Activated naive CD4-positive, alpha-beta T cell treated with anti-CD3 and anti-CD28 coated beads for 36 hours (primary cell): Measurements from ENCODE around the gene MYOCD. TPM values are rescaled to one million over a fixed set of nuclear protein-coding genes. Genes with fewer than 3 reads are reported as not detected.

Source experiments
- CTCF ChIA-PET: fragments of 350-600 bp; sonication (Branson Sonifier 250); formaldehyde crosslinking; loops from one replicate; lab custom pipeline; 2021; ENCODE audit warnings: antibody characterized with exemption; lab: Charles Lee
- DNase-seq: peaks from one replicate; pipeline ENCODE4 v3.0.0-alpha.2; 2020
- H3K27ac Mint-ChIP-seq: one replicate; pipeline ENCODE4 v1.8.0; 2021; ENCODE audit warnings: mild to moderate bottlenecking, mixed read lengths
- H3K27me3 Mint-ChIP-seq: one replicate; pipeline ENCODE4 v1.8.0; 2021; ENCODE audit warnings: low read depth, mixed read lengths
- H3K36me3 Mint-ChIP-seq: one replicate; pipeline ENCODE4 v1.8.0; 2021; ENCODE audit warnings: low read depth, mixed read lengths
- H3K4me1 Mint-ChIP-seq: one replicate; pipeline ENCODE4 v1.8.0; 2021; ENCODE audit warnings: low read depth, mixed read lengths
- H3K4me3 Mint-ChIP-seq: one replicate; pipeline ENCODE4 v1.8.0; 2021; ENCODE audit warnings: mild to moderate bottlenecking, moderate library complexity, mixed read lengths
- H3K9me3 Mint-ChIP-seq: one replicate; pipeline ENCODE4 v1.8.0; 2021; ENCODE audit warnings: mixed read lengths
- intact Hi-C: fragments of 100-400 bp; cut with micrococcal nuclease; formaldehyde crosslinking; loops from one replicate; pipeline ENCODE4 v1.15.1; 2023
- total RNA-seq, 2 experiments: library from RNA; stranded (reverse); gene quantifications; one replicate each; pipeline ENCODE4 v1.2.3, GENCODE V29; 2021

The MYOCD gene
- total RNA-seq, 2 experiments from 2014 or later, result not detected

- CTCF ChIA-PET, result no interaction called here
- intact Hi-C loops, result no loop called here
- Mint-ChIP-seq H3K9me3 (no peaks in the 10 kb centered on the region), H3K4me3 (no peak overlapping the region), H3K4me1 (no peaks in the 10 kb centered on the region), H3K36me3 (no peaks in the 10 kb centered on the region), H3K27me3 (peaks cover 2% of the 10 kb centered on the region), H3K27ac (no peak overlapping the region)
- DNase-seq, result no peak
Observed at GRCh38 chr17:12686486-12686885, 20.8 kb downstream of the MYOCD start.

GRCh38 chr17:12688382-12688781 lies 22.7 kb downstream of the MYOCD start:
- CTCF ChIA-PET, result no interaction called here
- DNase-seq, result no peak
- no peaks in the 10 kb centered on the region for H3K9me3 Mint-ChIP-seq
- H3K36me3 Mint-ChIP-seq, result no peaks in the 10 kb centered on the region
- no peak overlapping the region for H3K27ac Mint-ChIP-seq
- H3K4me1 Mint-ChIP-seq, result no peaks in the 10 kb centered on the region
- intact Hi-C loops, result no loop called here
- peaks cover 2% of the 10 kb centered on the region for H3K27me3 Mint-ChIP-seq
- no peak overlapping the region for H3K4me3 Mint-ChIP-seq

- Mint-ChIP-seq H3K4me3 (no peak overlapping the region), H3K27me3 (peaks cover 2% of the 10 kb centered on the region), H3K36me3 (no peaks in the 10 kb centered on the region), H3K4me1 (no peaks in the 10 kb centered on the region), H3K27ac (no peak overlapping the region), H3K9me3 (no peaks in the 10 kb centered on the region)
- CTCF ChIA-PET, result no interaction called here
- intact Hi-C loops, result no loop called here
- DNase-seq, result no peak
Observed at GRCh38 chr17:12691173-12691572, 25.5 kb downstream of the MYOCD start.

GRCh38 chr17:12693640-12694039 lies 27.9 kb downstream of the MYOCD start:
- DNase-seq, result no peak
- Mint-ChIP-seq H3K36me3 (no peaks in the 10 kb centered on the region), H3K4me1 (no peaks in the 10 kb centered on the region), H3K4me3 (no peak overlapping the region), H3K9me3 (no peaks in the 10 kb centered on the region), H3K27ac (no peak overlapping the region), H3K27me3 (no peaks in the 10 kb centered on the region)
- intact Hi-C loops, result no loop called here
- CTCF ChIA-PET, result no interaction called here

GRCh38 chr17:12706070-12706469 lies 40.4 kb downstream of the MYOCD start:
- CTCF ChIA-PET, result no interaction called here
- no peak overlapping the region for H3K4me3 Mint-ChIP-seq
- no peaks in the 10 kb centered on the region for H3K4me1 Mint-ChIP-seq
- peaks cover 3% of the 10 kb centered on the region for H3K9me3 Mint-ChIP-seq
- no peak for DNase-seq
- no peaks in the 10 kb centered on the region for H3K36me3 Mint-ChIP-seq
- H3K27ac Mint-ChIP-seq, result no peak overlapping the region
- intact Hi-C loops, result no loop called here
- no peaks in the 10 kb centered on the region for H3K27me3 Mint-ChIP-seq

- H3K4me3 Mint-ChIP-seq, result no peak overlapping the region
- no peaks in the 10 kb centered on the region for H3K27me3 Mint-ChIP-seq
- H3K9me3 Mint-ChIP-seq, result peaks cover 3% of the 10 kb centered on the region
- no peaks in the 10 kb centered on the region for H3K36me3 Mint-ChIP-seq
- intact Hi-C loops, result no loop called here
- DNase-seq, result no peak
- H3K4me1 Mint-ChIP-seq, result no peaks in the 10 kb centered on the region
- H3K27ac Mint-ChIP-seq, result no peak overlapping the region
- CTCF ChIA-PET, result no interaction called here
Observed at GRCh38 chr17:12709063-12709462, 43.4 kb downstream of the MYOCD start.

- no peak overlapping the region for H3K4me3 Mint-ChIP-seq
- H3K27me3 Mint-ChIP-seq, result no peaks in the 10 kb centered on the region
- intact Hi-C loops, result no loop called here
- no peaks in the 10 kb centered on the region for H3K9me3 Mint-ChIP-seq
- H3K4me1 Mint-ChIP-seq, result no peaks in the 10 kb centered on the region
- CTCF ChIA-PET, result no interaction called here
- no peak overlapping the region for H3K27ac Mint-ChIP-seq
- no peaks in the 10 kb centered on the region for H3K36me3 Mint-ChIP-seq
- DNase-seq, result no peak
Observed at GRCh38 chr17:12712415-12712814, 46.7 kb downstream of the MYOCD start.

- intact Hi-C loops, result no loop called here
- Mint-ChIP-seq H3K4me1 (no peaks in the 10 kb centered on the region), H3K27me3 (peaks cover 3% of the 10 kb centered on the region), H3K36me3 (peaks cover under 1% of the 10 kb centered on the region), H3K9me3 (peaks cover 2% of the 10 kb centered on the region), H3K4me3 (no peak overlapping the region), H3K27ac (no peak overlapping the region)
- no peak for DNase-seq
- CTCF ChIA-PET, result no interaction called here
Observed at GRCh38 chr17:12712941-12713340, 47.3 kb downstream of the MYOCD start.

- H3K27ac Mint-ChIP-seq, result no peak overlapping the region
- peaks cover 6% of the 10 kb centered on the region for H3K27me3 Mint-ChIP-seq
- intact Hi-C loops, result no loop called here
- peaks cover 5% of the 10 kb centered on the region for H3K9me3 Mint-ChIP-seq
- no peak overlapping the region for H3K4me3 Mint-ChIP-seq
- DNase-seq, result no peak
- H3K4me1 Mint-ChIP-seq, result no peaks in the 10 kb centered on the region
- H3K36me3 Mint-ChIP-seq, result peaks cover 3% of the 10 kb centered on the region
- CTCF ChIA-PET, result no interaction called here
Observed at GRCh38 chr17:12719948-12720347, 54.3 kb downstream of the MYOCD start.

GRCh38 chr17:12721581-12721980 lies 55.9 kb downstream of the MYOCD start:
- Mint-ChIP-seq H3K9me3 (peaks cover 5% of the 10 kb centered on the region), H3K36me3 (peaks cover 3% of the 10 kb centered on the region), H3K27ac (no peak overlapping the region), H3K4me1 (no peaks in the 10 kb centered on the region), H3K27me3 (peaks cover 6% of the 10 kb centered on the region), H3K4me3 (no peak overlapping the region)
- DNase-seq, result no peak
- intact Hi-C loops, result no loop called here
- CTCF ChIA-PET, result no interaction called here

GRCh38 chr17:12722282-12722681 lies 56.6 kb downstream of the MYOCD start:
- Mint-ChIP-seq H3K4me1 (no peaks in the 10 kb centered on the region), H3K36me3 (peaks cover 3% of the 10 kb centered on the region), H3K27ac (no peak overlapping the region), H3K4me3 (no peak overlapping the region), H3K9me3 (peaks cover 5% of the 10 kb centered on the region), H3K27me3 (peaks cover 6% of the 10 kb centered on the region)
- CTCF ChIA-PET, result no interaction called here
- intact Hi-C loops, result no loop called here
- DNase-seq, result no peak

- no peak overlapping the region for H3K4me3 Mint-ChIP-seq
- CTCF ChIA-PET, result no interaction called here
- no peaks in the 10 kb centered on the region for H3K9me3 Mint-ChIP-seq
Observed at GRCh38 chr17:12726131-12726530, 60.4 kb downstream of the MYOCD start.

GRCh38 chr17:12727076-12727760 lies 61.5 kb downstream of the MYOCD start:
- DNase-seq, result no peak
- no peaks in the 10 kb centered on the region for H3K9me3 Mint-ChIP-seq
- intact Hi-C loops, result no loop called here
- H3K27ac Mint-ChIP-seq, result no peak overlapping the region
- no peak overlapping the region for H3K4me3 Mint-ChIP-seq
- H3K4me1 Mint-ChIP-seq, result no peaks in the 10 kb centered on the region
- CTCF ChIA-PET, result no interaction called here
- H3K36me3 Mint-ChIP-seq, result no peaks in the 10 kb centered on the region
- no peaks in the 10 kb centered on the region for H3K27me3 Mint-ChIP-seq

More at GRCh38 chr17:12726131-12726530, 60.4 kb downstream of the MYOCD start:
- Mint-ChIP-seq H3K36me3 (no peaks in the 10 kb centered on the region), H3K27me3 (no peaks in the 10 kb centered on the region), H3K4me1 (no peaks in the 10 kb centered on the region), H3K27ac (no peak overlapping the region)
- intact Hi-C loops, result no loop called here
- DNase-seq, result no peak
